ENCODE data around the gene CFAP69. TPM values are rescaled to one million over a fixed set of nuclear protein-coding genes. Genes with fewer than 3 reads are reported as not detected.

The CFAP69 gene
- total and polyA plus RNA-seq, 7 donors: 0.55 to 4.9 (median 1.7) TPM

DNA sequence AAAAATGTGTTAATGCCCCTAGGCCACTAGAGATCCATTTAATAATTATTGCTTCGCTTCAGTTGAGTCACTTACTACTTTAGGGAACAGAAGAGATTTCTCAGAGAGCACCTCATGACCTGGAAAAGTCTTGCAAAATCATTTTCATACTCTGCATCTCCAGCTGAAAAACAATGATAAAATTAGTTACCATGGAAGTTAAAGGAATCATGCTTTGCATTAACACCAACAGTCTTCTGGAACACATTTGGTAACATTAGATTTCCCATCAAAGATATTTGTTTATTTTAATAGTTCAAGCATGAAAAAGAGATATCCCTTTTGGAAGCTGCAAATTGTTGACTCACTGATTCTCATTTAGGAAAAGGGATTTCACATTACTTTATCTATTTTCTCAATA lies 35.2 kb upstream of the CFAP69 start:
- WGBS, 3 donors: 85 to 94% (median 88%) methylated on average over 1 of the region's 1 CpG
- H3K36me3 ChIP-seq (ENCODE audit: insufficient read depth in 1 of 2, low read depth in 1 of 2): no peaks in the 10 kb centered on the region
- no peak overlapping the region for H3K4me3 ChIP-seq
- no peak for ATAC-seq
- no peaks in the 10 kb centered on the region for H3K9me3 ChIP-seq
- no peaks in the 10 kb centered on the region for H3K4me1 ChIP-seq
- no peak overlapping the region for H3K27ac ChIP-seq
- TF ChIP-seq, protein P1, sequence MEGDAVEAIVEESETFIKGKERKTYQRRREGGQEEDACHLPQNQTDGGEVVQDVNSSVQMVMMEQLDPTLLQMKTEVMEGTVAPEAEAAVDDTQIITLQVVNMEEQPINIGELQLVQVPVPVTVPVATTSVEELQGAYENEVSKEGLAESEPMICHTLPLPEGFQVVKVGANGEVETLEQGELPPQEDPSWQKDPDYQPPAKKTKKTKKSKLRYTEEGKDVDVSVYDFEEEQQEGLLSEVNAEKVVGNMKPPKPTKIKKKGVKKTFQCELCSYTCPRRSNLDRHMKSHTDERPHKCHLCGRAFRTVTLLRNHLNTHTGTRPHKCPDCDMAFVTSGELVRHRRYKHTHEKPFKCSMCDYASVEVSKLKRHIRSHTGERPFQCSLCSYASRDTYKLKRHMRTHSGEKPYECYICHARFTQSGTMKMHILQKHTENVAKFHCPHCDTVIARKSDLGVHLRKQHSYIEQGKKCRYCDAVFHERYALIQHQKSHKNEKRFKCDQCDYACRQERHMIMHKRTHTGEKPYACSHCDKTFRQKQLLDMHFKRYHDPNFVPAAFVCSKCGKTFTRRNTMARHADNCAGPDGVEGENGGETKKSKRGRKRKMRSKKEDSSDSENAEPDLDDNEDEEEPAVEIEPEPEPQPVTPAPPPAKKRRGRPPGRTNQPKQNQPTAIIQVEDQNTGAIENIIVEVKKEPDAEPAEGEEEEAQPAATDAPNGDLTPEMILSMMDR (IDR thresholded peaks at IDR 0.05): no peak
- intact Hi-C loops (cut with DNase I): no loop called here
- DNase-seq: no peak
- H3K27me3 ChIP-seq (ENCODE audit: insufficient read depth in 3 of 3, low read length in 2 of 3): peaks cover 0 to 3% (median 0%) of the 10 kb centered on the region in 3 donors

GRCh38 chr7:90210475-90210874 lies 34.5 kb upstream of the CFAP69 start:
- Histone ChIP-seq H3K4me3 (no peak overlapping the region), H3K4me1 (no peaks in the 10 kb centered on the region), H3K36me3 (ENCODE audit: insufficient read depth in 1 of 2, low read depth in 1 of 2) (no peaks in the 10 kb centered on the region), H3K27me3 (ENCODE audit: insufficient read depth in 3 of 3, low read length in 2 of 3) (peaks cover 0 to 3% (median 0%) of the 10 kb centered on the region in 3 donors), H3K27ac (no peak overlapping the region), H3K9me3 (no peaks in the 10 kb centered on the region)
- TF ChIP-seq, protein P1 (IDR thresholded peaks at IDR 0.05): no peak
- ATAC-seq: no peak
- WGBS, 3 donors: 75 to 81% (median 79%) methylated on average over 5 of the region's 5 CpGs
- DNase-seq: no peak
- intact Hi-C loops (cut with DNase I): no loop called here

DNA sequence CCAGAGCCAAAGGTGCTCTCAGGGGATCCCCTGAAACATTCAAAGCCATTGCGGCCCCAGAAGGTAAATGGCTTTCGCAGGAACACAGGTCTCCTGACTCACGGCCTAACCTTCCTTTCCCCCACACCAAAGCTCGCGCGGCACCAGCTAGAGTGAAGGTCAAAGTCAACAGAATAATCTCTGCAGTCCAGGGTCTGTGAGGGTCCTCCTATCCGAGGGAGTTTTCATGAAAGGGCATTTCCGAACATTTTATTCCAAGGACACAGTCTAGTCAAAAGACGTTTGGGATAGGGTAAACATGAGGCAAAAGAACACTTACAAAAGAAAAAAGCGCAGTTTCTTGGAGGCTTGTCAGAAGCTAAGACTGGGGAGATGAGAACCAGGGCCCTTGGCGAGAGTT lies 34.0 kb upstream of the CFAP69 start:
- Histone ChIP-seq H3K4me1 (no peaks in the 10 kb centered on the region), H3K4me3 (peak overlapping the region; percentile 73), H3K27me3 (ENCODE audit: insufficient read depth in 3 of 3, low read length in 2 of 3) (peaks cover 0 to 3% (median 0%) of the 10 kb centered on the region in 3 donors), H3K27ac (peak overlapping the region; percentile 48), H3K36me3 (ENCODE audit: insufficient read depth in 1 of 2, low read depth in 1 of 2) (no peaks in the 10 kb centered on the region), H3K9me3 (no peaks in the 10 kb centered on the region)
- intact Hi-C loops (cut with DNase I): no loop called here
- ATAC-seq: peak in 2 of 4 donors; percentile 5 to 15
- WGBS, 3 donors: 36 to 41% (median 40%) methylated on average over 11 of the region's 11 CpGs
- DNase-seq: no peak
- TF ChIP-seq, protein P1 (IDR thresholded peaks at IDR 0.05): no peak

- WGBS, 3 donors: 1 to 2% (median 1%) methylated on average over 44 to 73 of the region's 73 CpGs
- peaks cover 0 to 3% (median 0%) of the 10 kb centered on the region in 3 donors for H3K27me3 ChIP-seq (ENCODE audit: insufficient read depth in 3 of 3, low read length in 2 of 3)
- no peaks in the 10 kb centered on the region for H3K36me3 ChIP-seq (ENCODE audit: insufficient read depth in 1 of 2, low read depth in 1 of 2)
- H3K27ac ChIP-seq: peak within 1 kb of the TSS; percentile 48
- ATAC-seq (peak; percentile 85 to 99 (median 97)), DNase-seq (peak; percentile 91 to 93)
- H3K4me1 ChIP-seq: no peaks in the 10 kb centered on the region
- TF ChIP-seq, protein P1 (IDR thresholded peaks at IDR 0.05): peak; percentile 45
- peak within 1 kb of the TSS; percentile 73 for H3K4me3 ChIP-seq
- intact Hi-C loops (cut with DNase I): no loop called here
- H3K9me3 ChIP-seq: no peaks in the 10 kb centered on the region
These were observed 33.4 kb upstream of the CFAP69 start, which contains the start of gene STEAP2 for GRCh38 chr7:90211391-90212148. Gene STEAP2 (plus strand): TSS chr7:90211740. CDS start chr7:90225083, 13,343 bp downstream.

Data from psoas muscle (tissue), 8 donors.